ENCODE data around the gene POLR1B.
"Not testable (repeated sequence)": the region's sequence is repeated elsewhere in the genome, so short reads cannot be mapped to it uniquely, and the experiment has no call there.

GRCh38 chr2:112566508-112566907 lies 24.2 kb downstream of the POLR1B start:
- not testable (repeated sequence) for TF ChIP-seq CTCF (conservative IDR thresholded peaks at IDR 0.05); EZH2 (IDR thresholded peaks at IDR 0.05; ENCODE audit: low read depth)

Data from PC-9 (cell line).